ENCODE results near the gene ZNF350.

The ZNF350 gene

DNA sequence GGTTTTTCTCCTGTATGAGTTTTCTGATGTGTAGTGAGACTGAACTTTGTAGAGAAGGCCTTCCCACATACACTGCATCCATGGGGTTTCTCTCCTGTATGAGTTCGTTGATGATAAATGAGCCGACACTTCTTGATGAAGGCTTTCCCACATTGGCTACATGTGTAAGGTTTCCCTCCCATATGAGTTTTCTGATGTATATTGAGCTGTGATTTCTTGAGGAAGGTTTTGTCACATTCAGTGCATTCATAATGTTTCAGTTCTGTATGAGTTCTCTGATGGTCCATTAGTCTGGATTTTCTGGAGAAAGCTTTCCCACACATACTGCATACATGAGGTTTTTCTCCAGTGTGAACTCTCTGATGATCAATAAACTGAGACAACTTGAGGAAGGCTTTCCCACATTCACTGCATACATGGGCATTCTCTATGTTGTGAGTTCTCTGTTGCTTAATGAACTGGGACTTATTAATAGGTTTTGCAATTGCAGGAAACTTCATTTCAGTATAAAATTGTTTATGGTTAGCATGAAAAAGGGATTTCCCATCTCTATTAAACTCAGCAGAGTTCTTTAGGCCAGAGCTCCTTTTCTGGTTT is 7.5 kb upstream of the ZNF350 start:
- TF ChIP-seq MYC (IDR thresholded peaks at IDR 0.05; ENCODE audit: low read depth, low read length) (no peak), POLR2A (IDR thresholded peaks at IDR 0.05; ENCODE audit: extremely low read depth, insufficient read length) (no peak)
- TF ChIP-seq, protein P1, sequence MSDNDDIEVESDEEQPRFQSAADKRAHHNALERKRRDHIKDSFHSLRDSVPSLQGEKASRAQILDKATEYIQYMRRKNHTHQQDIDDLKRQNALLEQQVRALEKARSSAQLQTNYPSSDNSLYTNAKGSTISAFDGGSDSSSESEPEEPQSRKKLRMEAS (IDR thresholded peaks at IDR 0.05; ENCODE audit: low read depth, low read length) = no peak
- TF ChIP-seq, protein P2, sequence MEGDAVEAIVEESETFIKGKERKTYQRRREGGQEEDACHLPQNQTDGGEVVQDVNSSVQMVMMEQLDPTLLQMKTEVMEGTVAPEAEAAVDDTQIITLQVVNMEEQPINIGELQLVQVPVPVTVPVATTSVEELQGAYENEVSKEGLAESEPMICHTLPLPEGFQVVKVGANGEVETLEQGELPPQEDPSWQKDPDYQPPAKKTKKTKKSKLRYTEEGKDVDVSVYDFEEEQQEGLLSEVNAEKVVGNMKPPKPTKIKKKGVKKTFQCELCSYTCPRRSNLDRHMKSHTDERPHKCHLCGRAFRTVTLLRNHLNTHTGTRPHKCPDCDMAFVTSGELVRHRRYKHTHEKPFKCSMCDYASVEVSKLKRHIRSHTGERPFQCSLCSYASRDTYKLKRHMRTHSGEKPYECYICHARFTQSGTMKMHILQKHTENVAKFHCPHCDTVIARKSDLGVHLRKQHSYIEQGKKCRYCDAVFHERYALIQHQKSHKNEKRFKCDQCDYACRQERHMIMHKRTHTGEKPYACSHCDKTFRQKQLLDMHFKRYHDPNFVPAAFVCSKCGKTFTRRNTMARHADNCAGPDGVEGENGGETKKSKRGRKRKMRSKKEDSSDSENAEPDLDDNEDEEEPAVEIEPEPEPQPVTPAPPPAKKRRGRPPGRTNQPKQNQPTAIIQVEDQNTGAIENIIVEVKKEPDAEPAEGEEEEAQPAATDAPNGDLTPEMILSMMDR (IDR thresholded peaks at IDR 0.05; ENCODE audit: low read depth, low read length) = no peak
- DNase-seq (ENCODE audit: low read depth) = no peak
- no peak overlapping the region for H3K4me3 ChIP-seq (ENCODE audit: low read depth, low read length)

DNA sequence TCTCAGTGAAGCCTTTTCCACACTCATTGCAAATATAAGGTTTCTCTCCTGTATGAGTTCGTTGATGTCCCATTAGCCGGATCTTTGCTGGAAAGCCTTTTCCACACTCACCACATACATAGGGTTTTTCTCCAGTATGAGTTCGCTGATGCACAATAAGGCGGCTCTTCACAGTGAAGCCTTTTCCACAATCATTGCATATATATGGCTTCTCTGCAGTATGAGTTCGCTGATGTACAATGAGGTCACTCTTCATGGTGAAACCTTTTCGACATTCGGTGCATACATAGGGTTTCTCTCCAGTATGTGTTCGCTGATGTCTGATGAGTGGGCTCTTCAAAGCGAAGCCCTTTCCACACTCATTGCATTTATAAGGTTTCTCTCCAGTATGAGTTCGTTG is 6.8 kb upstream of the ZNF350 start:
- H3K4me3 ChIP-seq (ENCODE audit: low read depth, low read length) = no peak overlapping the region
- no peak for TF ChIP-seq MYC (IDR thresholded peaks at IDR 0.05; ENCODE audit: low read depth, low read length)
- no peak for TF ChIP-seq POLR2A (IDR thresholded peaks at IDR 0.05; ENCODE audit: extremely low read depth, insufficient read length)
- TF ChIP-seq, protein P1 (IDR thresholded peaks at IDR 0.05; ENCODE audit: low read depth, low read length) = no peak
- TF ChIP-seq, protein P2 (IDR thresholded peaks at IDR 0.05; ENCODE audit: low read depth, low read length) = no peak

DNA sequence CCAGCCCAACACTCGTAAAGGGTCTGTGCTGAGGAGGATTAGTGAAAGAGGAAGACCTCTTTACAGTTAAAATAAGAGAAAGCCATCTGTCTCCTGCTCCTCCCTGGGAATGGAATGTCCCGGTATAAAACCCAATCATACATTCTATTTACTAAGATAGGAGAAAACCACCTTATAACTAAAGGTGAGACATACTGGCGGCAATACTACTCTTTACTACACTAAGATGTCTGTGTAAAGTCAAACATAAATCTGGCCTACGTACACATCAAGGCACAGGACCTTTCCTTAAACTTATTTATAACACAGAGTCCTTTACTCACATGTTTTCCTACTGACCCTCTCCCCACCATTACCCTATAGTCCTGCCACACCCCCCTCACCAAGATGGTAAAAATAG is 3.3 kb downstream of the ZNF350 start:
- TF ChIP-seq, protein P2 (IDR thresholded peaks at IDR 0.05; ENCODE audit: low read depth, low read length) = no peak
- TF ChIP-seq POLR2A (IDR thresholded peaks at IDR 0.05; ENCODE audit: extremely low read depth, insufficient read length) (no peak), MYC (IDR thresholded peaks at IDR 0.05; ENCODE audit: low read depth, low read length) (no peak)
- TF ChIP-seq, protein P1 (IDR thresholded peaks at IDR 0.05; ENCODE audit: low read depth, low read length) = no peak
- H3K4me3 ChIP-seq (ENCODE audit: low read depth, low read length) = no peak overlapping the region
- no peak for DNase-seq (ENCODE audit: low read depth)

More for the DNA sequence above, 6.8 kb upstream of the ZNF350 start:
- DNase-seq (ENCODE audit: low read depth) = no peak

DNA sequence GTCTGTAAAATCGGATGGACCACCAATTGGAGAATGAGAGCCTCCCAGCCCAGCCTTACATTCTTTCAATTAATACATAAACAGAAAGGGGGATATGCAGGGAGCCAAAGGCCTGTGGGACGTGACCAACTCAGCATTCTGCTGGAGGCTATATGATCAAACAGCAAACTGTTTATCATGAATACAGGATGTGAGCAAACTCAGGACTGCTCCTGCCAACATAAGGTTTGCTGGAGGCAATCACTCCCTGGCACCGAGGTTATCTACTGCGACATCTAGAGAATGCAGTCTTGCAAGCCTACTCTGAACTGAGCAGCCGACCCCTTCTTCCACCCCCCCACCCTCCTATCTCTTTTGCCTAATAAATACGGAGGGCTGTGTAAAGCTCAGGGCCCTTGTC is 5.7 kb downstream of the ZNF350 start:
- peak overlapping the region; percentile 32 for H3K4me3 ChIP-seq (ENCODE audit: low read depth, low read length)
- peak; percentile 55 for DNase-seq (ENCODE audit: low read depth)

DNA sequence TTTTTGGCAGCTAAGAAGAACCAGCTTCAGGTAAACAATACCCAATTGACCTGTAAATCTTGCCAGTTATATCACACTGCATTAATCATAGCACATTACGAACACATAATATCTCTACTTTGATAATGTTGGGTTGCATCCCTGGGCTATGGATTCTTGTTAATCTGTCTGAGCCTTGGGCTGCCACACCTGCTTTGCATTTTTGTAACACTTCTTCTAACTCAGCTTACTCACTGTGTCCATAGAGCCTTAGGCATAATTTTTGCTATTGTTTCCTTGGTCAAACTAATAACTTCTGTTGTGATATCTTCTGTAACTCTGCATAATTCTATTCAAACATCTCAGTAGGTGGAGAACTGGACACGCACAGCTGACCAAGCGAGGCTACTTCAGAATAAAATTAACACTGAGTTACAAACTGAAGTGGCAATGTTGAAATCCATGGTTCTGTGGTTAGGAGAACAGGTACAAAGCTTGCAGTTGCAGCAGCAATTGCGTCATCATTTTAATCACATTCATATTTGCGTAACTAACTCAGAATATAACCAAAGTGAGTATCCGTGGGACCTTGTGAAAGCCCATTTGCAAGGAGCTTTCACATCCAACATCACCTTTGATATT is 6.4 kb downstream of the ZNF350 start:
- H3K4me3 ChIP-seq (ENCODE audit: low read depth, low read length) = no peak overlapping the region
- peak; percentile 85 for DNase-seq (ENCODE audit: low read depth)
- TF ChIP-seq POLR2A (IDR thresholded peaks at IDR 0.05; ENCODE audit: extremely low read depth, insufficient read length) = no peak
- TF ChIP-seq, protein P2 (IDR thresholded peaks at IDR 0.05; ENCODE audit: low read depth, low read length) = no peak
- TF ChIP-seq, protein P1 (IDR thresholded peaks at IDR 0.05; ENCODE audit: low read depth, low read length) = no peak
- TF ChIP-seq MYC (IDR thresholded peaks at IDR 0.05; ENCODE audit: low read depth, low read length) = no peak

DNA sequence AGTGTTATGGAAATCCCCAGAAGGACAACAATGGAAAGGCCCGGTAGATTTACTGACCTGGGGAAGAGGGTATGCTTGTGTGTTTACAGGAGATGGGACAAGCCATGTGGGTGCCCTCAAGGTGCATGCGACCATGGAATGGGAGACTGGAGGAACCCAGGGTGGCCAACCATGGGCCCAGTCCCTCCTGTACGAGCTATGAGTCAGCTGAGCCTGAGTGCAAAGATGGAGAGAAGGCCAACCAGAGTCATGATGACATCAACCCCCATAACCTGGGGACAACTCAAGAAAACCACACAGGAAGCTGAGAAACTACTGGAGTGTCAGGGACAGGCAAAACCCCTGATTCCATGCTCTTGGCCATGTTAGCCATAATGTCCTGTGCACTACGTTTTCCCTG is 7.8 kb downstream of the ZNF350 start:
- no peak for TF ChIP-seq POLR2A (IDR thresholded peaks at IDR 0.05; ENCODE audit: extremely low read depth, insufficient read length)
- TF ChIP-seq, protein P1 (IDR thresholded peaks at IDR 0.05; ENCODE audit: low read depth, low read length) = no peak
- TF ChIP-seq MYC (IDR thresholded peaks at IDR 0.05; ENCODE audit: low read depth, low read length) = no peak
- TF ChIP-seq, protein P2 (IDR thresholded peaks at IDR 0.05; ENCODE audit: low read depth, low read length) = no peak

More for the DNA sequence above, 7.8 kb downstream of the ZNF350 start:
- H3K4me3 ChIP-seq (ENCODE audit: low read depth, low read length) = no peak overlapping the region
- peak; percentile 46 for DNase-seq (ENCODE audit: low read depth)
